GM18951 (cell line): ENCODE measurements around the gene PSMC3IP.
"Not testable (repeated sequence)": the region's sequence is repeated elsewhere in the genome, so short reads cannot be mapped to it uniquely, and the experiment has no call there.

ENCODE experiments used
- POLR2A ChIP-seq: IDR thresholded peaks from 4 replicates; pipeline ENCODE4 v1.6.1; 2011; ENCODE audit warnings: mild to moderate bottlenecking; ENCODE audit not compliant: insufficient read length, insufficient read depth; ENCODE audit errors: extremely low read depth
- in situ Hi-C: fragments of 300-500 bp; cut with MboI; formaldehyde crosslinking; loops from one replicate; pipeline ENCODE4 v1.12.0; 2022; ENCODE audit warnings: low sequenced_read_pairs, mixed read lengths, inconsistent platforms; ENCODE audit not compliant: unreplicated experiment

PSMC3IP gene

GRCh38 chr17:42562388-42563142 is 15.0 kb downstream of the PSMC3IP start:
- in situ Hi-C loops: no loop called here
- no peak for TF ChIP-seq POLR2A

- TF ChIP-seq POLR2A: peak; percentile 79
- in situ Hi-C loops: no loop called here
Observed at GRCh38 chr17:42561897-42562387, 15.6 kb downstream of the PSMC3IP start, which contains the start of gene COASY. Gene COASY (plus strand): TSS chr17:42562148. CDS start chr17:42562623, 475 bp downstream.

GRCh38 chr17:42560246-42560645 is 17.3 kb downstream of the PSMC3IP start:
- no peak for TF ChIP-seq POLR2A
- in situ Hi-C loops: no loop called here

- in situ Hi-C loops: no loop called here
- TF ChIP-seq POLR2A: no peak
Observed at GRCh38 chr17:42559075-42559474, 18.5 kb downstream of the PSMC3IP start.

- in situ Hi-C loops: not testable (repeated sequence)
Observed at GRCh38 chr17:42555961-42556617, 21.4 kb downstream of the PSMC3IP start.

GRCh38 chr17:42555122-42555622 is 22.4 kb downstream of the PSMC3IP start:
- in situ Hi-C loops: no loop called here

GRCh38 chr17:42554250-42555121 is 23.0 kb downstream of the PSMC3IP start:
- in situ Hi-C loops: no loop called here
- peak; percentile 82 for TF ChIP-seq POLR2A

More at GRCh38 chr17:42555122-42555622, 22.4 kb downstream of the PSMC3IP start:
- no peak for TF ChIP-seq POLR2A

GRCh38 chr17:42553866-42554249 is 23.7 kb downstream of the PSMC3IP start:
- no peak for TF ChIP-seq POLR2A
- in situ Hi-C loops: no loop called here

GRCh38 chr17:42553161-42553818 is 24.2 kb downstream of the PSMC3IP start:
- in situ Hi-C loops: no loop called here
- TF ChIP-seq POLR2A: no peak

GRCh38 chr17:42552736-42553135 is 24.8 kb downstream of the PSMC3IP start, which contains the start of gene HSD17B1:
Gene HSD17B1 (plus strand): TSS chr17:42552923. CDS start chr17:42552934, 11 bp downstream.
- in situ Hi-C loops: not testable (repeated sequence)

- no peak for TF ChIP-seq POLR2A
- in situ Hi-C loops: no loop called here
Observed at GRCh38 chr17:42548993-42549755, 28.4 kb downstream of the PSMC3IP start.
